GM12874 (cell line): ENCODE data around the gene GLI3.

Source experiments
- CTCF ChIP-seq: IDR thresholded peaks from 2 replicates; pipeline ENCODE4 v1.5.1; 2011; ENCODE audit warnings: low read depth, mild to moderate bottlenecking, control low read depth, low read length, moderate library complexity; ENCODE audit not compliant: insufficient read depth

The GLI3 gene

DNA sequence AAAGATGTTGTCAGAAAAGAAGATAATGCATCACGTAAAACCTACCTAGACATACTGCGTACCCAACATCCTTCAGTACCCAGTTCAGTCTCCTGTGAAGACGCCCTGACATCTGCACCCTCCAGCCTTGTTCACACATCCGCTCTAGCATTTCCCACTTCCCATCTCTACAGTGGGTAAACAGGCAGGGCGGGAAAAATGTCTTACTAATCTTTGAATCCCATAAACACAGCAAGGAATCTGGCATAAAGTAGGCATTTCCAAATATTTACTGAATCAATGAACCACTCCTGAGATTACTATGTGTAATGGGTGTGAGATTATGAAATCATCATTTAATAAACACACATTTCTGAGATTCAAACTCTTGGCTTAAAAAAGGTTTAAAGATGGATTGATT, 132.8 kb downstream of the GLI3 start:
- no peak for TF ChIP-seq CTCF

- no peak for TF ChIP-seq CTCF
These were observed 133.6 kb downstream of the GLI3 start for GRCh38 chr7:42103456-42103855.

GRCh38 chr7:42103020-42103419, 134.0 kb downstream of the GLI3 start:
- TF ChIP-seq CTCF = no peak

GRCh38 chr7:42102301-42102700, 134.7 kb downstream of the GLI3 start:
- TF ChIP-seq CTCF = no peak

GRCh38 chr7:42100156-42100508, 136.9 kb downstream of the GLI3 start:
- no peak for TF ChIP-seq CTCF

DNA sequence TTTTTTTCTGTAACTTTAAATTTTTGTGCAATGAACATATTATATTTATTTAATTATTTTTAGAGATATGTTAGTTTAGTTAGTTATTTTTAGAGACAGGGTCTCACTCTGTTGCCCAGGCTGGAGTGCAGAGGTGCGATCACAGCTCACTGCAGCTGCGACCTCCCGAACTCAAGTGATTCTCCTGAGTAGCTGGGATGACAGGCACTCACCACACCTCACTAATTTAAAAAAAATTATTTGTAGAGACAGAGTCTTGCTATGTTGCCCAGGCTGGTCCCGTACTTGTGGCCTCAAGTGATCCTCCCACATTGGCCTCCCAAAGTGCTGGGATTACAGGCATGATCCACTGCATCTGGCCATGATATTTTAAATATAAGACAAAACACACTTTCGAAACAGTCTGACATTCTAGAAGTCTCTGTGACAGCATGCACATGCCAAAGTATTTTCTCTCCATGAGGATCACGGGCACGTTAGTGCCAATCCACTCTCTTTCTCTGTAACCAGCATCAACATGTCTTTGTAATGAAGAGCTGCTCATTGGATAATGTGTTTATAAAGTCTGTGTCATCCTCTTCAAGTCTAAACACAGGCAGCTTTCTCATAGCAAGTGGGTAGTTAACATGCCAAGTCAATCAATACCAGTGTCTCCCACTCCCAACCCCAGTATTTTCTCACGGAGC, 137.4 kb downstream of the GLI3 start:
- TF ChIP-seq CTCF = no peak

- TF ChIP-seq CTCF = no peak
These were observed 137.9 kb downstream of the GLI3 start for GRCh38 chr7:42099066-42099465.

GRCh38 chr7:42097752-42098151, 139.3 kb downstream of the GLI3 start:
- no peak for TF ChIP-seq CTCF
